Effector CD4-positive, alpha-beta T cell (primary cell): Measurements from ENCODE around the gene MAP1LC3B2.
"Not testable (repeated sequence)": the region's sequence is repeated elsewhere in the genome, so short reads cannot be mapped to it uniquely, and the experiment has no call there.

Source experiments
- DNase-seq: peaks from one replicate; pipeline ENCODE4 v3.0.0-alpha.2; 2020

MAP1LC3B2 gene

GRCh38 chr12:116561181-116561821 is 2.1 kb downstream of the MAP1LC3B2 start:
- DNase-seq = no peak

DNA sequence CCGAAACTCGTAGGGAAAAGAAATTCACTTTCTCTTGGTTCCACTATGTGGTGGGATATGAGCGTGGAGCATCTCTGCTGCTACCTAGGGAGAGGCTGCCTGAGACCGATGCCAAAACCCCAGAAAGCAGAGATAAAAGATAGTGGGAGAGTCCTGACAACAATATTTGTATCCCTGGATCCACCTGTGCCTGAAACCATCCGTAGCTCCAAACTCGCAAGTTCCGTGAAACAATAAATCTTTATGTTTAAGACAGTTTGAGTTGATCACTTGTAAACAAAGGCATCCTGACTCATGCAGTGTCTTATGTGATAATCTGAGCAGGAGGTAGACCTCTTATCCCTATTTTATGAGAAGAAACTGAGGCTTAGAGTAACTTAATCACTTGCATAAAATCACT is 2.9 kb downstream of the MAP1LC3B2 start:
- no peak for DNase-seq

DNA sequence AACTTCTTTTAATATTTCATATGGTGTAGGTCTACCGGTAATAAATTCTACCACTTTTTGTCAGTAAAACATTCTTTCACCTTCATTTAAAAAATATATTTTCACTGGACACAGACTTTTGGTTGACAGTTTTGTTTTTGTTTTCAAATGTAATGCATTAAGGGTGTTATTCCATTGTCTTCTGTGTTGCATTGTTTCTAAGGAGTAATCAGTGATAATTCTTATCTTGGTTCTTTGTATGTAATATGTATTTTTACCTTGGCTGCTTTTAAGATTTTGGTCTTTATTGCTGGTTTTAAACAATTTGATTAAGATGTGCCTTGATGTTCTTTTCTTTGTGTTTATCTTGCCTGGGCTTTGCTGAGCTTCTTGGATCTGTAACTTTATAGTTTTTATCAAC is 4.1 kb downstream of the MAP1LC3B2 start:
- no peak for DNase-seq

DNA sequence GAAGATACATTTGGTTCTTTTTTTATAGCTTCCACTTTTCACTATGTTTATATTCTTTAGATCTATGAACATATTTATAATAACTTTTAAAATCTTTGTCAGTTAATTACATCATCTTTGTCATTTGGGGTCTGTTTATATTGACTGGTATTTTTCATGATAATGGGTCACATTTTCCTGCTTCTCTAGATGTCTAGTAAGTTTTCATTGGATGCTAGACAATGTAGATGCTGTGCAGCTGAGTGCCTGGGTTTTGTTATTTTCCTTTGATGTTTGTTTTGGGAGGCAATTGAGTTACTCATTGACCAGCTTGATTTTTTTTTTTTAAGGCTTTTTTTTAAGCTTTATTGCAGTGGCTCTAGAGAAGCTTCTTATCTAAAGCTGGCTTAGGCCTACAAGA is 4.9 kb downstream of the MAP1LC3B2 start:
- no peak for DNase-seq

GRCh38 chr12:116565221-116565620 is 6.0 kb downstream of the MAP1LC3B2 start:
- DNase-seq = not testable (repeated sequence)

DNA sequence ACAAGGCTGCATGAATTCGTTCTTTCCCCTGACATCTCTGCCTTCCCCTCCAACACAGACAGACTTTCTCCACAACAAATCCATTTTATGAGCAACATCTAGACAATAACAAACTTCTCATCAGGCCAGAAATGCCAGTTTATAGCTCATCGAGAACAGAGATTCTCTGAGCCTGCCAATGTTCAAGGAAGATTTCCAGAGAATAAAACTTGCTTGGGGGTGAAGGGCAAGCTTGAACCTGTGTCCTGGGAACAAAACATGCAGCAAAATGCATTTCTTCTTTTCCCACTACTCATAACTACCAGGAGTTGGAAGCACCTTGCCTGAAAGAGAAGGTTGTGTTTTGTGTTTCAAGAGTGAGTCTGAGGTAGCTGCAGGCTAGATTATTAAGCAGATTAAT is 6.8 kb downstream of the MAP1LC3B2 start:
- no peak for DNase-seq

DNA sequence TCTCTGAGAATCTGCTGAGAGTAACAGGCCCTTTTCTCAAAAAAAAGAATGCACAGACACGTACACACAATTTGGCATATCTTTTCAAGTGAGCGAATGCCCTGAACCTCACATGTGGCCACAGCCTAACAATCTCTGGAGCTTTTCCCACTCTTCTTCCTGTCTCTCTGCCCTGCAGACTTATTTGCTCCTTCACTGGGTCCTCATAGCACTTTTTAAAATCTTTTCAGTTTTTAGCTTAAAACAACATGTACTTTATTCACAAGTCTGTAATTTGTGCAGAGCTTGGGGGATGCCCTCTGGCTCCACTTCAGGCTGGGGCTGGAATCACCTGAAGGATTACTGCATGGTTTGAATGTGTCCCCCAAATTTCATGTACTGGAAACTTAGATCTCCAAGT is 9.0 kb downstream of the MAP1LC3B2 start:
- DNase-seq = no peak

DNA sequence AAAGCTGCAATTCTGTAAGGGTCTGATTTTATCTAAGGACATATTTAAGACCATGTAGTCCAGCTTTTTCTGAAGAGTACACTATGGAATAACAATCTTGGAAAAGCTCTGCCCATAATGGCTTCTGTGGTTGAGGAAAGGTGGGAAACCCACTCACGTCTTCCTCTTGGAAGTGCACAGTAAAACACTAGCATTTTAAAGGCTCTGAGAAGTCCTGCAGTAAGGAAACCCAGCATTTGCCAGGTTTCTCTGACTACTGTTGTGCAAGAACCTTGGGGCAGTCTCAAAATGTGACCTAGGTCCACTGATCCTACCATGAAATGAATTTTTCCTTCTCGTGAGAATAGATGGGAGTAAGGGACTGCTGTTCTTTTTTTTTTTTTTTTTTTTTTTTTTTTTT is 11.9 kb downstream of the MAP1LC3B2 start:
- no peak for DNase-seq

DNA sequence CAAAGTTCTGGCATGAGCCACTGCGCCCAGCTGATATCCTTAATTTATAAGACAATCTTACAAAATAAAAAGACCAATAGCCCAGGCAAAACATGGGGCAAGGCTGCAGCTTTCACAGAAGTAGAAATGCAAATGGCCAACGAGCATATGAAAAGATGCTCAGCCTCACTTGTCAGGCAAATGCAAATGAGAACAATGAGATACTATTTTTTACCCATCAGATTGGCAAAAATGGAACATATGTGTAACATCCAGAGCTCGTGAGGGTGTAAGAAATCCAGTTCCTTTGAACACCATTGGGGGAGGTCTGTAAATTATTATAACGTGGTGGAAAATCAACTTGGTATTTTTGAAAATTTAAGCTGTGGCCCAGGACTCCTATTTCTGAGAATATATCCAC is 14.6 kb downstream of the MAP1LC3B2 start:
- DNase-seq = no peak

GRCh38 chr12:116575754-116576153 is 16.6 kb downstream of the MAP1LC3B2 start:
- not testable (repeated sequence) for DNase-seq

- DNase-seq = no peak
These were observed 18.0 kb downstream of the MAP1LC3B2 start for GRCh38 chr12:116577154-116577561.

DNA sequence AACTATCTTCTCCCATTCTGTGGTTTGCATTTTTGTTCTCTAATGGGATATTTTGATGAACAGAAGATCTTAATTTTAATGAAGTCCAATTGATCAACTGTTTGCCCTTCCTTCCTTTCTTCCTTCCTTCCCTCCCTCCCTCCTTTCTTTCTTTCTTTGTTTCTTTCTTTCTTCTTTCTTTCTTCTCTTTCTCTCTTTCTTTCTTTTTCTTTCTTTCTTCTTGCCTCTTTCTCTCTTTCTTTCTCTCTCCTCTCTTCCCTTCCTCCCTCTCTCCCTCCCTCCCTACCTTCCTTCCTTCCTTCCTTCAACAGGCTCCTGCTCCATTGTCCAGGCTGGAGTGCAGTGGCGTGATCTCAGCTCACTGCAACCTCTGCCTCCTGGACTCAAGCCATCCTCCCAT is 18.9 kb downstream of the MAP1LC3B2 start:
- DNase-seq = no peak

- DNase-seq = no peak
These were observed 23.4 kb downstream of the MAP1LC3B2 start for GRCh38 chr12:116582610-116583009.

DNA sequence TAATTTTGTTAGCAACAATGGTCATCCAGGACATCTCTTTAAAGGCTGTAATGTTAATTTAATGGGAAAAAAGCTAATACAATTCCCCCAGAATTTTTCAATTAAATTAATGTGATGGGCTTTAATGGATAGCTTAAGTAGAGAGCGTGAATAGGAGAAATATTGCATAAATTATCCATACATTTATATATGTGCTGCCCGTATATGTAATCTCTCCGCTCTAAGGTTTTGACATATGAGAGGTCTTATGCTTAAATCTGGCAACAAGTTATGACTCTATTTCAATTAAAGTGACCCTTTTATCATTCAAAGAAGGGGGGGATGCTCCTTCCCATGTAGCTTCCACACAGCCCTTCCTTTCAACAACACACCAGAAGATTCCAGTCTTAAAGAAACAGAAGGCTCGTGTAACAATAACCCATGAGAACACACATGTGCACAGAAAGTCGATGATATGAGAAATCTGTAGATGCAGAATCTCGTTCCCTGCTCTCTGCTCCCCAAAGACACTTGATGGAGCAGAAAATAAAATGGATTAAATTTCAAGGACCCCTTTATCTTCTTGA is 24.0 kb downstream of the MAP1LC3B2 start:
- no peak for DNase-seq

GRCh38 chr12:116587270-116587669 is 28.1 kb downstream of the MAP1LC3B2 start:
- no peak for DNase-seq

GRCh38 chr12:116588390-116589028 is 29.3 kb downstream of the MAP1LC3B2 start:
- no peak for DNase-seq

- no peak for DNase-seq
These were observed 30.4 kb downstream of the MAP1LC3B2 start for GRCh38 chr12:116589581-116589980.

GRCh38 chr12:116590561-116590960 is 31.4 kb downstream of the MAP1LC3B2 start:
- no peak for DNase-seq

DNA sequence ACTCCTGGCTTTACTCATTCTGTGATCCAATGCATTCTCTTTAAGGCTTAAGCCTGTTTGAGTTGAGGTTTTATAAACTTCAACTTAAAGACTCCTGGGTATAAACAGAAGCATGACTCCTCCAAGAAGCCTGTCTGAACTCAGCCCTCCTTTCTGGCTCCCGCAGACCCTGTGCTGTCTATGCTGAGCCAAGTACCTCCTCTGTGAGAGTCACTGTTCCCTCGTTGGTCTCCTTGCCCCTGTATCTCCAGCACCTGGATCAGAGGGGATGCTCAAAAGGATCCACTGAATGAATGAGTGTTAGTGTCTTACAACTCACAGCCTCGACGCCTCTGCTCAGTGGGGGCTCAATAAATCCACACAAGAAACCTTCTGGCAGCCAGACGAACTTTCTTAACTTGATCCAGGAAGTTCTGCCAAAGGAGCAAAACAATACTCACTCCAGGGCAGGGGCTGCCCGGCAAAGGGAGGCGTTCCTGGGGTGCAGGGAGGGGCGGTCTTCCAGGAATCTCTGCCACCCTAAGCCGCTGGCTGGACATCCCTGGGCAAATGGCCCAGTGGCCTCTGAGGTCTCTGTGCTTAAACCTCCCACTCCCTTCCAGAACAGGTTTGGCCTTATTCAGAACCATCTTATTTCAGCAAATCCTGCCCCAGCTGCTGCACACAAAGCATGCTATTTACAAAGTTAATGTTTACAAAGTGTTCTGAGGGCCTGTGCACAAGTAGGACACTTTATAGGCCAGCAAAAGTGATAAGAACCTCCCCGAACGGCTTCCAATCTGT is 32.9 kb downstream of the MAP1LC3B2 start:
- no peak for DNase-seq

- DNase-seq = no peak
These were observed 33.5 kb downstream of the MAP1LC3B2 start for GRCh38 chr12:116592731-116593130.

- DNase-seq = no peak
These were observed 35.3 kb downstream of the MAP1LC3B2 start for GRCh38 chr12:116594325-116595038.

DNA sequence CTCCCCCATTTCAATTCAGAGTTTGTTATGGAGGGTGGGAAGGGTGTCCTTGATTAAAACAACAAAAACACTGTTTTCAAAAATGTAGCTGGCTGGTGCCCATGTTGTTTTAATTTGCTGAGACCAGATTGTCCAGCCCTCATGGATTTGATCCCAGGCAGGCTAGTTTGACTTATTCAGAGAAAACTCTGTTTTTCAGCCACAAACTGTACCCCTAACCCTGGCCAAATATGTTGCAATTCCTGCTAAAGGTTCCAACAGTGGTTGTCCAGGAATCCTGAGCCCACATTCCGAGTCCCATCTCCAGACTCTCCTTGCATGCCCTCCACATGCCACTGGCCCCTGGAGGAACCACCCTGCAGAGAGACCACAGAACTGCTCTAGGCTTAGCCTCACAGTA is 36.0 kb downstream of the MAP1LC3B2 start:
- no peak for DNase-seq

DNA sequence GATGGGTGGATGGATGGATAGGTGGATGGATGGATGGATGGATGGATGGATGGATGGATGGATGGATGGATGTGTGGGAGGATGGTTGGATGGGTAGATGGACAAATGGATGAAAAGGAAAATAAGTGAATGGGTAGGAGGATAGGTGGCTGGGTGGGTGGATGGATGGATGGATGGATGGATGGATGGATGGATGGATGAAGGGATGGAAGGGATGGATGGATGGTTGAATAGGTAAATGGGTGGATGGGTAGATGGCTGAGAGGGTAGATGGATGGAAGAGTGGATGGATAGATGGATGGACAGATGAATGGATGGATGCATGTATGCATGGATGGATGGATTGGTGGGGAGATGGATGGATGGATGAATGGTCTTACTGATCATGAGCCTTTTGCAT is 36.5 kb downstream of the MAP1LC3B2 start:
- no peak for DNase-seq
